Progenitor cell of endocrine pancreas (in vitro differentiated cells): ENCODE results near the gene ST8SIA1. TPM values are rescaled to one million over a fixed set of nuclear protein-coding genes. Genes with fewer than 3 reads are reported as not detected.

Experiments
- DNase-seq: peaks from one replicate; pipeline ENCODE4 v3.0.0; 2021; ENCODE audit warnings: low spot score; ENCODE audit not compliant: unreplicated experiment
- H3K27ac Mint-ChIP-seq: 2 replicates; pipeline ENCODE4 v1.8.0; 2021; ENCODE audit warnings: mild to moderate bottlenecking, moderate library complexity, mixed read lengths
- H3K27me3 Mint-ChIP-seq: 2 replicates; pipeline ENCODE4 v1.8.0; 2021; ENCODE audit warnings: mixed read lengths
- H3K36me3 Mint-ChIP-seq: 2 replicates; pipeline ENCODE4 v1.8.0; 2022; ENCODE audit warnings: mixed read lengths; ENCODE audit not compliant: insufficient read depth
- H3K4me1 Mint-ChIP-seq: 2 replicates; pipeline ENCODE4 v1.8.0; 2021; ENCODE audit warnings: low read depth, mixed read lengths
- H3K4me3 Mint-ChIP-seq: 2 replicates; pipeline ENCODE4 v1.8.0; 2021; ENCODE audit warnings: low read depth, mild to moderate bottlenecking, moderate library complexity, mixed read lengths
- H3K9me3 Mint-ChIP-seq: 2 replicates; pipeline ENCODE4 v1.8.0; 2021; ENCODE audit warnings: low read depth, mixed read lengths
- CTCF ChIP-seq: fragments of 200-600 bp; sonication (generic); IDR thresholded peaks from one replicate; pipeline ENCODE4 v1.5.0; 2021; ENCODE audit warnings: antibody characterized with exemption, mild to moderate bottlenecking; ENCODE audit not compliant: unreplicated experiment
- total RNA-seq: library from RNA; stranded (reverse); gene quantifications from 2 replicates; pipeline ENCODE4 v1.2.1, GENCODE V29; 2021

Gene ST8SIA1
- total RNA-seq, 1 donor from 2014 or later = 5.2 TPM

DNA sequence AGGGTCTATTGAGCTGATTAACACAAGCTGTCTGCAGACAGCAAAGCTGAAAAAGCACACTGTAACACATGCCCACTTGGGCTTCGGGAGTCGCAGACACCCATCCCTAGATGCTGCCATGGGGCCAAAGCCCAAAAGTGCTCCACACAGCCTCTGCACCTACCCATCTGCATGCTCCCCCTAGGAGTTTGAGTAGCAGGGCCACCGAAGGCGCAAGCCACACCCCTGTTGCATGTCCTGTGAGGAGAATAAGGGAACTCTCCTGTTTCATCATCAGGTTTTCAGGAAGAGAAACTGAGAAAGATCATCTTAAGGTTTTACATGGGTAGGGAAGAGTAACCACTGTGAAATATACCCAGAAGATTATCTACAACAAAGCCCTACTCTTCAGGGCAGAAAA, 5.6 kb upstream of the ST8SIA1 start:
- H3K4me3 Mint-ChIP-seq = no peak overlapping the region
- no peaks in the 10 kb centered on the region for H3K4me1 Mint-ChIP-seq
- TF ChIP-seq CTCF = no peak
- peaks cover 6% of the 10 kb centered on the region for H3K27me3 Mint-ChIP-seq
- H3K27ac Mint-ChIP-seq = no peak overlapping the region
- H3K36me3 Mint-ChIP-seq = no peaks in the 10 kb centered on the region
- peaks cover 21% of the 10 kb centered on the region for H3K9me3 Mint-ChIP-seq
- DNase-seq = no peak

- Mint-ChIP-seq H3K36me3 (no peaks in the 10 kb centered on the region), H3K4me3 (no peak overlapping the region), H3K9me3 (peaks cover 21% of the 10 kb centered on the region), H3K4me1 (peaks cover 2% of the 10 kb centered on the region), H3K27me3 (peaks cover 6% of the 10 kb centered on the region), H3K27ac (no peak overlapping the region)
- TF ChIP-seq CTCF = no peak
- no peak for DNase-seq
These were observed 5.2 kb upstream of the ST8SIA1 start for GRCh38 chr12:22339691-22340090.

DNA sequence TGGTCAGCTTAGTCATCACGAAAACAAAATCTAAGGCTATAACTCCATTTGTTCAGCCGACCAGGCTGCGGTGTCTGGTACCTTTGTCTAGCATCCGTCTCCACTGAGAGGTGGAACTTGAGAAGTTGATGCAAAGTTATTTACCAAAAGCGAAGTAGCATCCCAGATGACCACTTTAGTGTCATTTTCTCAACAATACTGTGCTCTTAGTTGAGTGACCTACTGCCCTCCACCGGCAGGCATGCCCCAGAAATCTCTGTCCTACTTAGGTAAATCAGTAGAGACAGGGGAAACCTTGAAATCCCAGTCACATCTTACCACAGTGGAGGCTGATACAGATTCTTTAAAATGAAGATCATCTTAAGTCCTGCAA, 1.3 kb upstream of the ST8SIA1 start:
- Mint-ChIP-seq H3K4me1 (peaks cover 11% of the 10 kb centered on the region), H3K27ac (peak overlapping the region; percentile 94), H3K27me3 (peaks cover 35% of the 10 kb centered on the region), H3K9me3 (no peaks in the 10 kb centered on the region), H3K4me3 (peak overlapping the region; percentile 89), H3K36me3 (no peaks in the 10 kb centered on the region)
- peak; percentile 51 for TF ChIP-seq CTCF
- DNase-seq = no peak

- no peak for TF ChIP-seq CTCF
- Mint-ChIP-seq H3K36me3 (no peaks in the 10 kb centered on the region), H3K4me3 (peak overlapping the region; percentile 89), H3K27ac (no peak overlapping the region), H3K4me1 (peaks cover 11% of the 10 kb centered on the region), H3K27me3 (peaks cover 44% of the 10 kb centered on the region), H3K9me3 (no peaks in the 10 kb centered on the region)
- peak; percentile 28 for DNase-seq
These were observed 646 bp downstream of the ST8SIA1 start for GRCh38 chr12:22333713-22334409.

DNA sequence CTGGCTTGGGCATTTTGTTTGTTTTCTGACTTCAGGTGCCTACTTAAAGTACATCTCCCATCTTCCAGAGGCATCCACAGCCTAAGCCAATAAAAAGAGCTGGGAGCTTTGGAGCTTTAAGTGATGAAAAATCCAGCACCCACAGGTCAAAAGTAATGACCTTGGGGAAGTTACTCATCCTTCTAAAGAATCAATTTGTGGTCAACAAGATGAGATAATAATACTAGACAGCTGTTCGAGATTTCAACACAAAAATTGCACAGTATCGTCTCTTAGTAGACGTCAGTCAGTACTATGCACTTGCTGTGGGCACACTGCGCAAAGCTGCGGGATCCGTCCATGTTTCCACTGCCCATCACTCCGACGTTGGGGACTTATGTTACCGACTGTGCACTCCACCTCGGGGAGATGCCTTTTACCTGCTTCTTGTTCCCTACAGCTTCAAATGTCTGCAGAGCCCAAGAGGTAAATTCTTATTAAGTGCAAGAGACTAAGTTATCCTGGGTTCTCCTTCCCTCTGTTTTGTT, 1.3 kb downstream of the ST8SIA1 start:
- peaks cover 44% of the 10 kb centered on the region for H3K27me3 Mint-ChIP-seq
- DNase-seq = no peak
- H3K4me3 Mint-ChIP-seq = peak overlapping the region; percentile 89
- peaks cover 11% of the 10 kb centered on the region for H3K4me1 Mint-ChIP-seq
- no peaks in the 10 kb centered on the region for H3K9me3 Mint-ChIP-seq
- no peak for TF ChIP-seq CTCF
- H3K36me3 Mint-ChIP-seq = no peaks in the 10 kb centered on the region
- no peak overlapping the region for H3K27ac Mint-ChIP-seq
